Right renal cortex interstitium (tissue), 3 donors: ENCODE data around the gene ADARB2. TPM values are rescaled to one million over a fixed set of nuclear protein-coding genes. Genes with fewer than 3 reads are reported as not detected.

Source experiments
- DNase-seq, 3 donors: peaks; one replicate each; pipeline ENCODE4 v3.0.0-alpha.2; 2013; ENCODE audit warnings: low read depth in 3 of 3, low spot score in 2 of 3
- polyA plus RNA-seq, 3 donors: library from polyadenylated mRNA; unstranded; fragments of 120-200 nt; gene quantifications; one replicate each; pipeline ENCODE4 v1.2.1, GENCODE V29; 2013; ENCODE audit not compliant: insufficient read length in 3 of 3

Gene ADARB2
- polyA plus RNA-seq, 3 donors, result 0.87 to 1.4 (median 1.4) TPM

- DNase-seq, result no peak
These were observed 50.1 kb downstream of the ADARB2 start for GRCh38 chr10:1687190-1687589.

DNA sequence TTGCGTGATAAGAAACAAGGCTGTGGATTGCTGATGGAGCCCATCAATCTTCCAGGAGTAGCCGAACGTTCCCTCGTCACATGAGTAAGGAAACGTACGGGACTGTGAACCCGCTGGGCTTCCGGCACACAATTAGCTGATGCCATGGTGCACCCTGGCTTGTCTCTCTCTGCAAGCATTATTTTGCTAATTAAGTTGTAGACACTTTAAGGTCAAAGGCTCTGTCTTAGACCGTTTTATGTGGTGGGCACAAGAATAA is 50.9 kb downstream of the ADARB2 start:
- DNase-seq, result no peak

- no peak for DNase-seq
These were observed 51.4 kb downstream of the ADARB2 start for GRCh38 chr10:1685699-1686490.

- no peak for DNase-seq
These were observed 52.3 kb downstream of the ADARB2 start for GRCh38 chr10:1684991-1685390.

DNA sequence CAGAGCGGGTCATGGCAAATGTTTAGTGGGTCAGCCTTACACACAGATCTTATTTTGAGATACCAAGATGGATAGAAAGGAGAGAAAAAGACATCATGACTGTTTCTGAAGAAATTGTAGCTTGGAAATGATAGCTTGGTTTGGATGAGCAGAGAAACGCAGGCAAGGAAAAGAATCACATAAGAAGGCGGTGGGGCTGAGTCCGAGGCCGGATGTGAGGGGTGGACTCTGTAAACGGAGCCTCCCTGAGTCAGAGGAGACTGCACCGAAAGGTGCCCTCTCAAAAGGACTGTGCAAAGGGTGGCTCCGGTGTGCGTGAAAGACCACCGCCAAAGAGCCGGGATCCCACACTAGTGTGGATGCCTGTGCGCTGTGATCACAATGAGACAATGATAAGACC is 53.7 kb downstream of the ADARB2 start:
- no peak for DNase-seq

DNA sequence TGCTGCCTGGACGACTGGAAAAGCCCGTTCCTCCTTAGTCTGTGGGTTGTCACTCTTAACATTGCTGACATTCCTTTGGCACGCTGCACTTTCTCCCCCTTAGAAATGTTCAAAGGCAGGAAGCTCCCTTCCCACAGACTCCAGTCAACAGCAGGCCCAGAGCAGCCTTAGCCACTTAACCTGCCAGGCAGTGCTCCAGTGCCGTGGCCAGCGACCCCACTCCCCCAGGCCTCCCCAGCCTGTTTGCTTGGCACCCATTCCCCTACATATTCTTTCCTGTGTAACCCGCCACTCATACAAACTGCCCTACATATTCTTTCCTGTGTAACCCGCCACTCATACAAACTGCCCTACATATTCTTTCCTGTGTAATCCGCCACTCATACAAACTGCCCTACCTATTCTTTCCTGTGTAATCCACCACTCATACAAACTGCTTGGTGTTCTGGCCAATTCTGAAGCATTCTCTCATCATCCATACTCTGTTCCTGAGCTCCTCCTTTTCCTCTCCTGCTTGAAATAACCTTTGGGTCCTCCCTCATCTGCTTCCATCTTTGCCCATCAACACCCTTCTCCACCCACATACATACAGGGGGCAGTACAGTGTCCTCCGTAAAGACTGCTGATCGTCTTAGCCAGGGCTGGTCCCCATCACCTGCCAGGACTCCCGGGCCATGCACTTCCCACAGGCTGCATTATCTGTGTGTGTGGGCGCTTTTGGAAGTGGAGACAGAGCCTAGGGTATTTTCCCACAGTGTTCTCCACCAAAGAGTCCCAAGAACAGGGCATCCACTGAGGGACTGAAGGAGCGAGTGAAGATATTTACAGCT is 57.3 kb downstream of the ADARB2 start:
- DNase-seq, result no peak

DNA sequence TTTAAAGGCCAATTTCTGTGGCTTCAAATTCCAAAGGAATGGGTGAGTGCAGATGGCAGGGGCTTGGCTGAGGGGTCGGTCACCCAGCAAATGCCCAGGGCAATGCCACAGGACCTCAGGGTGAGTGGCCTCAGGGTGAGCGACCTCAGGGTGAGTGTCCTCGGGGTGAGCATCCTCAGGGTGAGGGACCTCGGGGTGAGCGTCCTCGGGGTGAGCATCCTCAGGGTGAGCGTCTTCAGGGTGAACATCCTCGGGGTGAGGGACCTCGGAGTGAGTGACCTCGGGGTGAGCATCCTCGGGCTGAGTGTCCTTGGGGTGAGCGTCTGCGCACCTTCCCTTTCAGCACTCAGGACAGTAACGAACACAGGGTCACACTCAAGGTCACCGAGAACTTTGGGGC is 59.2 kb downstream of the ADARB2 start:
- no peak for DNase-seq

- DNase-seq, result no peak
These were observed 59.9 kb downstream of the ADARB2 start for GRCh38 chr10:1677307-1677939.

- no peak for DNase-seq
These were observed 62.8 kb downstream of the ADARB2 start for GRCh38 chr10:1674501-1674900.

GRCh38 chr10:1673568-1674345 is 63.6 kb downstream of the ADARB2 start:
- DNase-seq, result no peak

- no peak for DNase-seq
These were observed 65.1 kb downstream of the ADARB2 start for GRCh38 chr10:1672001-1672781.

DNA sequence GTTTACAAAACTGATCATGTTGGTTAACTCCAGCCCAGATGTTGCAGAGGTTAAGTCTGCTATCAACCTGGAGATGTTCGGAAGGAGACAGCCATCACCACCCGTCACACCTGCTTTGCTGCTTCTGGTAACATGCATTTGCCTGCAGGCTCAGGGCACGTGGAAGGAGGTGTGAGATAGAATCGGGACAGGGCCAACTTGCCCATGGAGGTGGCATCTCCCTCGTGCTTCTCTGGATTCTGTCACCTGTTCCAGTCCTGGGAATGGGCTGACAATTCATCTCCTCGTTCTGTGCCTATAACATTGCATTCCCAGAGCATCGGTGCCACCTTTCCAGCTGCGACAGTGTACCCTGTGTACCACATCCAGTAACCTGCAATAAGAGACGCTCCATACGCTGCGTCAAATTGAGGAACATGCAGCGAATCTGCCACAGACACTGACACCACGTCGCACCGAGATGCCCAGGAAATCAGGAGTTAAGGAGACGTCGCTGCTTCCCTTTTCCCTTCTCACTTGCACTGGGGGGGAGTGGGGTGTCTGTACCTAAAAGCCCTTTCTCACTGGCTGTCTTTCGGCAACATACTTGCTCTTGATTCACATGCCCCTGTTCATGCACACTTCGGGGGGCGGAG is 65.8 kb downstream of the ADARB2 start:
- DNase-seq, result no peak

GRCh38 chr10:1670541-1671365 is 66.6 kb downstream of the ADARB2 start:
- no peak for DNase-seq

DNA sequence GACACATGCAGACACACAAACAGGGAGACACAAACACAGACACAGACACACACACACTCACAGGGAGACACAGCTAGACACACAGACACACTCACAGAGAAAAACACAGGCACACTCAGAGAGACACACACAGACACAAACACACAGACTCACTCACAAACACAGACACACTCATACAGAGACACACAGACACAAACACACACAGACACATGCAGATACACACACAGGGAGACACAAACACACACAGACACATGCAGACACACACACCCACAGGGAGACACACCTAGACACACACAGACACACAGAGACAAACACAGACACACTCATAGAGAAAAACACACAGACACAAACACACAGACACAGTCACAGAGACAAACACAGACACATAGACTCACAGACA is 67.9 kb downstream of the ADARB2 start:
- DNase-seq, result no peak

DNA sequence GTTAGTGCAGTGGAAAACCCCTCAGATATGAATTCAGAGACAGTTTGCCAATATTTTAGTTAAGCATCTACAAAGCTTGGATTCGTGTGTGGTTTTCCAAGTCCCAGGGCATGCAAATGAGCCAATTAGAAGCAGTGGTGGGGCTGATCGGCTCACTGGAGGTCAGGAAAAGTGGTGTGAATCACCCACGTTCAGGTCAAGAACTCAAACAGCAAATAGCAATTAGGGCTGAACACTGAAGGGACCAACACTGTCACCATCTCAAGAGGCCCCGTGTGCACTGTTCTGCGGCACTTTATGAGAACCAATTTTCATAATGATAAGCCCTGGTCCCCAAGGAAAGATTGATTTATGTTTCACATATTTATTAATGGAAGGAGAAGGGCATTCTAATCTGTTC is 68.9 kb downstream of the ADARB2 start:
- DNase-seq, result no peak

GRCh38 chr10:1667392-1667791 is 69.9 kb downstream of the ADARB2 start:
- no peak for DNase-seq

DNA sequence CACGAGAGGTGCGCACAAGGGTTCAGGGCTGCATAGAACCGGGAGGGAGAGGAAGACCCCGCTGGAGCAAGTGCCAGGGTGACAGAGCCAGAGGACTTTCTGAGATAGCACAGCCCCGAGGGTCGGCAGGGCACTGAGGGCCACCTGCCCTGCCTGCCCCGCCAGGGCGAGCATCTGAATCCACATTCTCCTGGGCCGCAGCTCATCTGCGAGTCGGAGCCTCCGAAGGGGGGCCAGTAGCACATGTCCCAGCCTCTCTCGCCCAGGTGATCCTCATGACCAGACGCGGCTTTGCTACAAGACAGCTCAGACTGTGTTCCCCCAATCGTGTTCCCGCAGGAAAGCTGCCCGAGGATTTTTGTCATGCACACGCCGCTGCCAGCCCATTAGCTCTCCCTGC is 71.2 kb downstream of the ADARB2 start:
- DNase-seq, result no peak

DNA sequence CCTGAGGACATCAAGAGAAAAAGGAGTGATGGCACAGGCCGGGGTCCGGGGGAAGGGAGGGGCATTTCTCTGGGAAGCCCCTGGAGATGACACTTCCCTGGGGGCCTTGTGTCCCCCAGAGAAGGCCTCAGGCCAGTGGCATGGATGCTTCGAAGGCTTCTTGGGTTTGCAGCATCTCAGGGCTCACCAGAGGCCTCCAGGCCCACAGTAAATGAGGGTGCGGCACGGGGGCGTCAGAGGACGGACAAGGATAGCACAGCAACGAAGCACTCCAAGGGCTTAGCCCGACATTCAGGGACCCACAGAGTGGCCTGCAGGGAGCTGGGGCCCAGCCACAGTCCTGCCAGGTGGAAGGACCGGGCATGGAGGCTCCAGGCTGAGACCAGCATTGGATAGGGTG is 71.6 kb downstream of the ADARB2 start:
- DNase-seq, result no peak
